ENCODE results near the gene EXOG.

EXOG gene

DNA sequence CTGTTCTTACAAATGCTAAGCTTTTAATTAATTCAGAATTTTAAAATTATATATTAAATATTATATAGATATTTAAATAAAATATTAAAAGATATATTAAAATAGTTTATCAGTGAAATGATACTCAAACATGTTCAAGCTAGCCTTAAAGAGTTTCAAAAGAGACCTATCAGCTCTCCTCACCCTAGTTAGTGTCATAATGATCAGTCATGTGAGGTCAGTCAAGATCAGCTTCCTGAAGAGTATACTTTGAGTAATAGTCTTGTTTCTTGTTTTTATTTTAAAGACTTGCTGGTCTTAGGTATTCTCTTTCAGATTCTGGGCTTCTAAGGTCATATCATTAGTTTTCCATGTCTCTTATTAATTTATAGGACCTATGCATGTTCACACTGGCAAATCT is 14.5 kb downstream of the EXOG start:
- no peak for DNase-seq (ENCODE audit: low read depth)

DNA sequence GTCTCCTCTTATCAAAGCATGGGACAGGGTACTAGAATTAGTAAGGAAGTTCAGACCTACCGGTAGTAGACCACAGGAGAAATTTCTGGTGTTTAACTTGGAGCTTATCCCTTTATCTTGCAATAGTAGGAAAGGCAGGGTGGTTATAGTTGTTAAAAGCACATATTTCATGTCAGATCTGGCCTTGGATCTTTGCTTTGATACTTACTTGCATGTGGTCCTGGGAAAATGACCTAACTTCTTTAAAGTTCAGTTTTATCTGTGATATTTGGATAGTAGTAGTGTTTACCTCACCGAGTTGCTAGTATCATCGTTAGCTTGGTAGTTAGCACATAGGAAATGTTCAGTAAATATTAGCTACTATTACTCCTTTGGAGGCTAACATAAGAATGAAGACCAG is 15.4 kb downstream of the EXOG start:
- no peak for DNase-seq (ENCODE audit: low read depth)

DNA sequence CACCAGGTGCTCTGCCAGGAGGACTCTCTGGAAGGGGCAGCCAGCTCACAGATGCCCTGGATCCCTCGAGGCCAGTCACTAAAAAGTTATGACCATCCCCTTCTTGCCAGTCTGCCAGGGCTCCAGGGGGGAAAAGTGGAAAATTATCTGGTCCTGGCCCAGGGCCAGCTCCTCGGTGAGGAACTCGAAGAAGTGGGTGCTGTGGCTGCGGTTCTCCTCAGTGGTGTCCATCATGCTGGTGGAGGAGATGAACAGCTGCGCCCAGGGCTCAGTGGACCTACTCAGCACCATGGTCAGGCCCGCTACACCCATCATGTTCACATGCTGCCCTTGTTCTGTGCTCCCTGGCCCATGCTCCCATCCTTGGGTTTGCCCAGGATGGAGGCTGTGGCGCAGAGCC is 19.2 kb downstream of the EXOG start:
- no peak for DNase-seq (ENCODE audit: low read depth)

DNA sequence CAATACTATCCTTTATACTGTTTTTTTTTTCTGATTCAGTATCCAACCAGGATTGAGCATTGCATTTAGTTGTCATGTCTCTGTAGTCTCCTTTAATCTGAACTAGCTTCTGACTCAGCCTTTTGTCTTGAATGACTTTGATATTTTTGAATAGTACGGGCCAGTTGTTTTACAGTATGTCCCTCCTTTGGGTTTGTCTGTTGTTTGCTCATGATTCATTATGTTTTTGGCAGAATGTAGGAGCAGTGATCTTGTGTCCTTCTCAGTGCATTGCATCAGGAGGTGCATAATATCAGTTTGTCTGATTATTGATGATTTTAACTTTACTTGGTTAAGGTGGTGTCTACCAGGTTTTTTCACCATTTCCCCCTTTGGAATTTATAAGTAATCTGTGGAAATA is 20.5 kb downstream of the EXOG start:
- DNase-seq (ENCODE audit: low read depth): no peak

DNA sequence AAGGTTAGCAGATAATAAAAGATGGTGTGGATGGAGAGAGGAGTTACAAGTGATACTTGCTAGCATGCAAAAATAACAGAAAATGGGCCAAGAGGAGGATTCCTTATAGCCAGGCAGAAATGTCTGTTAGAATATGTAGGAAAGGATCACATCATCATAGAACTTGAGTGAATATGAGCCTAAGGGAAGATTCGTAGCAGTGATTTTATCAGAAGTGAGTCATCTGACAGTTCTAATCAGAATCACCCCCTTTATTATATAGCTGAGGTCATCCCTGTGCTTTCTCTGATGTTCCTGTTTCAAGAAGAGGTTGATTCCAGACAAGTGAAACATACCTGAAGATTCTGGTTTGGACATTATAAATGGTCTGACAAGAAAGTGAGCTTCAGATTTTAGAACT is 22.9 kb downstream of the EXOG start:
- no peak for DNase-seq (ENCODE audit: low read depth)

DNA sequence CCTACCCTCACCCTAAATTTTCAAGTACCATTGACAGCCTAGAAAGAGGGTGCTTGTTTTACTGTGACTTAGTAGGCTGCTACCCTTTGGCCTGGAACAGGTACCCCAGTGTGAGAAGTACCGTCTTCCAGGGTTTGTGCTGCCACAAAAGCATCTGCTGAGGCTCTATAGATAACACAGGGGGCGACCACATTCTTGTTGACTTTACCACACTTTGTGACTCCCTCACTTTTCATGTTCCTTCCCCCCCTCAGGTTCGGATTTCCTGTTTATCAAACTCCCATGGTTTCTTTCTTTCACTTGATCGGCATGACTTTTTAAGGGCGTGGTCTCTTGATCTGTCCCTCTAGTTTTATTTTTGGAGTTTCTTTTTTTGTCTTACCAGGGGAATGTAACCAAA is 23.5 kb downstream of the EXOG start:
- no peak for DNase-seq (ENCODE audit: low read depth)

DNA sequence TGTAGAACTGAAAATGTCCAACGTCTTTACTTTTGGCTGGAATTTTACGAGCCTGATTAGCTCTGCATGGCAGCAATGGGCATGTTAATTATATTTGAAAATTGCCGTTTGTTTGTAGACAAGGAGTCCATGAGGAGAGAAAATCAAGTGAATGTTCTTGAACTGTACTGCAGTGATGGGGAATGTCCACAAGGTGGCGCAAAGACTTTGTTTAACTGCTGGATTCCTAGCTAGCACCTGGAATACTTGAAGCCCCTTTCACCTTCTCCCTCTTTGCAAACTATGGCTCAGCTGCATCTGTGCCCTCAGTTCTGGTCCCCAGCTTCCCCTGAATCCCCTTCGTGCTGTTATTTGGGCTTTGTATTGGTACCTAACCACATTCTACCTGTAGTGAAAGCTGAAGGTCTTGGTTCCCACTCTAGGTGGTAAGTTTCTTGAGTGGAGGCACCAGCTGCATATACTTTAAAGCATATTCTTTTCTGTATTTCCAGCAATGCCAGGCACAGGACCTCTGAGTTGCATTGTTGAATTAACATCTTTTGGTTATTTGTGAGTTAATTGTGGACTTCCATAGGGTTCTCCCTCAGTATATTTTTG is 25.3 kb downstream of the EXOG start:
- peak; percentile 45 for DNase-seq (ENCODE audit: low read depth)

DNA sequence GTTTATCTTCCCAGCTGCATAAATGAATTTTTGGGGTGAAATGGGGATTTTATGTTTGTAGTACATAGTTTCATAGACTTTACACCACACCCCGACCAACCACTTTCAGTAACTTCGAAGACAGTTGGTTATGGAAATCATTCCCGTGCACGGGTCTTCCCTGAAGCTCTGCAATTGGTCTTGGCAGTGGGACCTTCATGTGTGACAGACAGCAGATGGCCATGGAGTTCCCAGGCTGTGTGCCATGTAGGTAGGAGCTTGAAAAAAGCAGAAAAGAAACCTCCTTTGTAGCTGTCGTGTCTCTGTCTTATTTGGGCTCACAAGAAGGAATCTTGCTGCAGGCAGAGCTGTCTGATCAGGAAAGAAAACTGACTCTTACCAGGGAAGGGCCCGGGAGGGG is 25.9 kb downstream of the EXOG start:
- no peak for DNase-seq (ENCODE audit: low read depth)

DNA sequence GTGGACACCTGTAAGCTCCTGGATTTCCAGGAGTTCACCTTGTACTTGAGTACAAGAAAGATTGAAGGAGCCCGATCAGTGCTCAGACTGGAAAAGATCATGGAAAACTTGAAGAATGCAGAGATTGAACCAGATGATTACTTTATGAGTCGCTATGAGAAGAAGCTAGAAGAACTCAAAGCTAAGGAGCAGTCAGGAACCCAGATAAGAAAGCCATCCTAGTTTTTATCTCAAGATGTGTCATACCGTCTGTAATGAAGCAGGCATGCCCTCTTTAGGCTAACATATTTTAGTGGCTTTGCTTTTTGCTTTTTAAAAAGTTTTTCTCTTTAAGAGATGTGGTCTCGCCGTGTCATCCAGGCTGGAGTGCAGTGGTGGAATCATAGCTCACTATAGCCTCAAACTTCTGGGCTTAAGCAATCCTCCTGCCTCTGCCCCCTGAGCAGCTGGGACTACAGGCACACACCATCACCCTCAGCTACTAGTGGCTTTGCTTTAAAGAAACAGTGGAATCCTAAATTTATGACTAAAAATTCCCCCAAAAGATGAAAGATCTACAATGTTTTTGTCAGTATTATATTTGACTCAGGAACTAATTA is 28.1 kb downstream of the EXOG start:
- no peak for DNase-seq (ENCODE audit: low read depth)

DNA sequence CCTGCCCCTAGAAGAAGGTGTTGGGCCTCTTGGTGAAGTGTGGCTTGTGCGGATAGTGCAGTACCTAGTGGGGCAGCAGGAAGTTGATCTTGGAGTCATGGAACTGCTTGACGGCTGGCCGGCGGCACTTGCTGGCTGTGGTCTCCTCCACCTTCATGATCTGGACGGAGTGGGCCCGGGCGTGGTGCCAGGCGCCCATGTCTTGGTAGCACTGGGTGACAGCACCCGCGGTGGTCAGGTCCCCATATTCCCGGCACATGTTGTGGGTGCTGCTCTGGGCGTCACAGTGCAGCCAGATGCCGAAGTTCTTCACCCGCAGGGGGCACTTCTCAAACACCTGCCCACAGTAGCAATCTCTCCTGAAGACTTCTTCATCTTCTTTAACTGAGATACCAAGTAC is 30.7 kb downstream of the EXOG start:
- no peak for DNase-seq (ENCODE audit: low read depth)

DNA sequence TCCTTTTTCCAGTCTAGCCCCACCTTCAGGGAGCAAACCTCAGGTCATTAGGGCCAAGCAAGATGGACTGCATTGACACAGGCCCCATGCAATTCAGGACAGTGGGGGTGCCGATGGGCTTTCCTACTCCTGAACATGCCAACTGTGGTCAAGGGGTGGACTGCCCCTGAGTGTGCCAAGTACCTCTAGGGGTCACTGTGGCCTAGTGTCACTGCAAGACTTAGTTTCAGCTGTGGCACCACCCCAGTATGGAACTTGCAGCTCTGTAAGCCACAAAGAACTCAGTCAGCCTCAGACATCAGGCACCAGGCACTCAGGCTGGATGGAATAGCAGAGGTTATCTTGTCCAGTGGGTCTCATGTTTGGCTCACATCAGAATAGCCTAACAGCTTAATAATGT is 32.3 kb downstream of the EXOG start:
- DNase-seq (ENCODE audit: low read depth): no peak

DNA sequence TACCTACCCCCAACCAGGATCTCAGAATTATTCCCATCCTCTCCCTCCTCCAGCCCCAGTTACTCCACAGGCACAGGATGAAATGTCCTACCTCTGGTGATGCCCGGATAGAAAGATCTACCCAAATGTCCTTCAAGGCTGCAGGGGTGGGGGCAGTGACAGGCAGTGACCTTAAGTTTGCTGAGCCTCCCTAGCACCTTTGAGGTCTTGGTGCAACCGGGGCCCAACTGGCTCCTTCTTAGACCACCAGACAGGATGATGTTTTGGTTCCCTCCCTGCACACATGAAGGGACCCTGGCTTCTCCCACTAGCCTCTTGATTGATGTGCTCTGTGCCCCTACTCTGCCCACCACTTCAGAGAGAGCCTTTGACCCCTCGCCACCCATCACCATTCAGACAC is 36.4 kb downstream of the EXOG start:
- no peak for DNase-seq (ENCODE audit: low read depth)

DNA sequence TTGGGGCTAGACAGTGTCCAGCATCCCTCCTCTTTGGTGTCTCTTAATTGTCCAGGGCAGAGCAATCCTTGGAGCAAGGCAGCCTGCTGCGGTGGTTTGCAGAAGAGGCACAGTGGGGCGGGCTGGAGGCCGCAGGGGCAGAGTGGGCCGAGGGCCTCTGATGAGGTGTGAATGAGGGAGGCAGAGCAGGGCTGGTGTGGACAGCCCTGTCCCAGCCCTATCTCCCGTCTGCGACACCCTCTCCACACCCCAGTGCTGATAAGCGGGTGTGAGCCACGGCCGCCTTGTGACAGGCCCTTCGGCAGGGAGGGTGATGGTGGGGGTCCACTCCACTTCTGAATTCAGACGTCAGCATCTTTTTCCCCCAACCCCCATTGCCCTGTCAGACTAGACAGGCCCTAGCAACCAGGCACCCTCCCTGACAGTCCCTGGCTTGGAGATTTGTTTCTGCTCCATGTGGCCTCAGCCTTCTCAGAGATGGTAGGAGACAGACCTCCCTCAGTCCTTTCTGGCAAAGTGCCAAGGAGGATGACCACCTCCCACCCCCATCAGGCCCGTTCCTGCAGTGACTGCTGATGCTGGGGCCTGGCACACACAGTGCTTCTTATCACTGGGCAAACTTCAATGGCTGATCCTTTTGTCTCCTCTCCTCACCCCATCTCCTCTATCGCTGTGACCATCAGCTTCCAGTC is 37.3 kb downstream of the EXOG start:
- no peak for DNase-seq (ENCODE audit: low read depth)

DNA sequence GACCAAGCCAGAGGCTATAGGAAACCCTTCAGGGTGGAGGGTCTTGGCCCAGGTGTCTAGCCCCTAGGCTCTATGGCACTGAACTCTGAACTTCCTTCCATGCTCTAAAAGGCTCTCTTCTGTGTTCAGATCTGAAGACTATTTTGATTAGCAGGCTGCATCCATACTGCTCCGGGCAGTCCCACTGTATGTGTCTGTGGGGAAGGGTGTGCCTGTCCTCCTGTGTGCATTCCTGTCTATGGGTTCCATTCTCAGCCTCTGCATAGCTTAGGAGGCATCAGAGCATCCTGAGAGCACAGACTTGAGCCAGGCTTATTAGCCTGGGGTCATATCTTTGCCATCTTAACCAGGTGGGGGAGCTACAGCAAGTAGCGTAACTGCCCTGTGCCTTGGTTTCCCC is 38.0 kb downstream of the EXOG start:
- no peak for DNase-seq (ENCODE audit: low read depth)

DNA sequence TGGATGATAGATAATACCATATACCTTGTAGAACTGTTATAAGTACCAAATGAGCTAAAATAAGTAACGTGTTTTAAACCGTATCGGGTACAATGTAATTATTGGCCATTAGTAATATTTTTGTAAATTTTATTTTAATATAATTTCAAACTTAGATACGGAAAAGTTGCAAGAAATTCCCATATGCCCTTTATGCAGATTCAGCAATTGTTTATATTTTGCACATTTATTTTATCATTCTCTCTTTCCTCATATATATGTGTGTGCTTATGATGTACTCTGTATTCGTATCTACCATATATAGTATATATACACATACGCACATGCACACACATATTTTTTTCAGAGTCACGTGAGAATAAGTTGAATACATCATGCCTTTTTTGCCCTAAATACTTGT is 38.5 kb downstream of the EXOG start:
- DNase-seq (ENCODE audit: low read depth): no peak

DNA sequence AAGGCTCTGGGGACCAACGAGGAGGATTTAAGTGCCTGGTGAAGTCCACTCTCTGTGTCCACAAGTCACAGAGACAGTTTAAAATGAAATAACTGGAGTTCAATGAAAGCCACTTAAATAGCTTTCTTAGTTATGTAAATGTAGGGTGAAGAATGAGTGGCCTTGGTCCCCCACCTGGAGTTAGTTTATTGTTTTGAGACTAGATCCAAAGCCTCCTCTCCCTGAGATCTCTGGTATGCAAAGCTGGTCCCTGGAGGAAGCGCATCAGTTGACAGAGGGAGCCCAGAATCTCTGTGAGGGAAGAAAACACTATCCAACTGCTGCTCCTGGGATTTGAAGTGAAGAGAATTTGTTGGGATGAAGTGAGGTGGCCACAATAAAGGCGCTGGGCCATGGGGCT is 40.5 kb downstream of the EXOG start:
- DNase-seq (ENCODE audit: low read depth): no peak

DNA sequence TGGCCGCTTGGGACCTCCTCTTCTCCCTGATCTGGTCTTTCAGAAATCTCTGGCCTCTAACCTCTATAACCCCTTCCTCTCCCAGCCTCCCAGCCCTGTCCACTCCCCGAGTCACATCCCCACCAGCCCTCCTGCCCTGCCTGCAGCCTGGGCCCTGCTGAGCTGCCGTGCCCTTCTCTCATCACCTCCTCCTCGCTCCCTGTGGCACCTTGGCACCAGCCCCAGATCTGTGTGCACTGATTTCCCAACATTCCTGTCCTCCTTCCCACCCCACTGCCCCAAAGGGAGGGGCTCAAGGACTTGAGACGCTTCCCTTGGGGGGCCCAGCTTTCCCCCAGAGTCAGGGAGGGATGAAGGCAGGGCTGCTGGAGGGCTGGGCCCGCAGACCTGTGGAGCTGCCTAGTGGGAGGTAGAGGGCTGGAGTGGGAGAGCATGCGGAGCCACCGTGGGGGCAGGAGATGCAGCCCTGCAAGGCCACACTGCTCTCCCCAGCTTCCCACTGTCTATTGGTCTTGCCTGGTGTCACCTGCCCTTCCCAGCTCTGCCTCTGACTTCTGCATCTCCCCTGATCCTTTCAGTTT is 42.7 kb downstream of the EXOG start:
- DNase-seq (ENCODE audit: low read depth): no peak

DNA sequence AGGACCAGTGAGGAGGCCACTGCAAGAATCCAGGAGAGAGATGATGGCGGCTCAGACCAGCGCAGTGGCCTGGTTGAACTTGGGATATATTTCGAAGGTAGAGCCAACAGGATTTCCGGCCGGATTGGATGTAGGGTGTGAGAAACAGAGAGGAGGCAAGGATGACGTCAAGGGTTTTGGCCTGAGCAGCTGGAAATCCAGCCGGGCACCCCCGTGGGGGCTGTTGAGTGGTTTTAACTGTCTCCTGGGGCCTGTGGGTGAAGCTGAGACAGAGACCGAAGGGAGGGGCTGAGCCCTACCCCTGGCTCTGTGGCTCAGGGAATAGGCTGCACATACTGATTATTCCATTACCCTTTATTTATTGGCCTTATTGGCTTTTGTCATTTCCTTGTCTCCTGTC is 45.7 kb downstream of the EXOG start:
- DNase-seq (ENCODE audit: low read depth): no peak

DNA sequence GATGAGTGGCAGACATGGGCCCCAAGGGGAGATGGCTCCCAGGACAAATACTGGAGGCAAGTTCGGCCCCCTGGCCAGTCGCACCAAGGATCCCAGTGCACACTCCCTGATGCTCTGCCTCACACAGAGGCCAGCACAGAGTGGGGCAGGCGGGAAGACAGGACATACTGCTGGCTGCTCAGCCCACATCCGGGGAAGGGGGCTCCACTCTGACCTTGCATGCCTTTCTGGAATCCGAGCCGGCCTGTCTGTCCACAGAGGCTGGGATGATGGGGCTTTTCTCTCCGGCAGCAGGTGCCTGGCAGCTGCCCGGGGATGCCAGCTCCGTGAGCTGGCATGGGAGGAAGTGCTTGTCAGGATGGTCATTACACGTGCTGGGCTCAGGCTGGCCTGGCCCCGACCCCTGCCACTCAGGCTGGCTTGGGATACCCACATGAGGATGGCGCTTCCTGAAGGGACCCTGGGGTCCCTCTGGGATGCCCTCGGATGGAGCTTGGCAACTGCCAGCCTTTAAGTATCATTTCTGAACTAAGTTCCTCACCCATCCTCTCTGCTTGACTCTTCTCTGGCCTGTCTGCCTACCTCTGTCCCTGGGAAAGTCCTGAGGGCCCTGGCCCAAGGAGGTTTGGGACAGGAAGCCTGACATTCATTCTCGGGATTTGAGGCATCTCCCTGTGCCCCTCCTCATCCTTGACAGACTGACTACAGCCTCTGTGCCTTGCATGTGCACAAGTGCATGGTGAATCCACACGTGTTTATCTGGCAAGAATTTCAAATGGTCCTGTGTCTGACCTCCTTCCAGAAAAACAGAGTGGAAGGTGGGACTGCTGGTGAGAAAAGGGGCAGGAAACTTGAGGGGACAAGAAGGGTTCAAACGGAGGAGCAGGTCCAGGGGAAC is 46.5 kb downstream of the EXOG start:
- no peak for DNase-seq (ENCODE audit: low read depth)

DNA sequence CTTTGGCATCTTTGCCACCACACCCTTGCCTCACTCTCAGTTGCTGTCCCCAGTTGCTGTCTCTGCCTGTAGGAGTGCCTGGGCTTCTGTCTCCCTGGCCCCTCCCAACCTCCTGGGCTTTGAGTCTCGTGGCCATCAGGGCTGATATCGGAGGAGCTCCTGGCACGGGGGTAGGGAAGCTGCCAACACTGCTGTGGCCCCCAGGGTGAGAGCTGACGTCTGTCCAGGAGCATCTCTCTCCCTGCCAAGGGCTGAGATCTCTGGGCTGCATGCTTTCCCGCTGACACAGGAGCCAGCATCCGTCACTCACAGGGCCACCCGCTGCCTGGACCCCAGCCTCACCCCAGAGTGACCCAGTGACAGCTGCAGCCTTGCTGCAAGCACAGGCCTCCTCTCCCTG is 47.4 kb downstream of the EXOG start:
- no peak for DNase-seq (ENCODE audit: low read depth)

DNA sequence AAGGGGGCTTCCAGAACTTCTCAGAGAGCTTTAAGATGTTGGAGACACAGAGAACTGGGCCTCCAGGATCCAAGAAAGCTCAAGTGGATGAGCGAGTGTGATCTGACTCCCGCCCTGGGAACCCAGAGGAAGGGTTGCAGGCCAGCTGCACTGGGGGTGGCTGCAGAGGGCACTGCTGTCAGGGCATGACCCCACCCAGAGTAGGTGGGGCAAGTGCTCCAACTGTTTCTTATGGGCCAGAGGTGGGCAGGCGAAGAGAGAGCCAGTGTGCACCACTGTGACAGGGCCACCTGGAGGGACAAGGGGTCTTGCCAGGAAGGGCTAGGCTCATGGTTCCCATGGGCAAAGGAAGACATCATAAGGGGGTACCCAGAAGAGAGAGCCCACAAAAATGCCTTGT is 48.8 kb downstream of the EXOG start:
- no peak for DNase-seq (ENCODE audit: low read depth)

DNA sequence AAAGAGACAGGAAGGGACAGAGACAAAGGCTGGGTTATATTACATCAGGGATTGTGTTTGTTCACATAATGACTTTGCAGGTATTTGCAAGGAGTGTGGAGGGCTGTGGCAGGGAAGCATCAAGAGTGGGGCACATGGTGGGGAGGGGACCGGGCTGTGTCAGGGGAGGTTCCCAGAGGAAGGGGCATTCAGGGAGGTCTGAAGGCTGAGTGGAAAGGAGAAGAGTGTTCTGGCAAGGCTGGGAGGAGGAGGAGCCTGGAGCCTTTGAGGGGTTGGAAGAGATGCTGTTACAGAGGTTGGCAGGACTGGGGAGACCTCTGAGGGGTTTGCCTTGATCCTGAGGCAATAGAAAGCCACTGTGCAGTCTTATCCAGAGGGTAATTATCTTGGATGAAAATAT is 49.4 kb downstream of the EXOG start:
- no peak for DNase-seq (ENCODE audit: low read depth)

DNA sequence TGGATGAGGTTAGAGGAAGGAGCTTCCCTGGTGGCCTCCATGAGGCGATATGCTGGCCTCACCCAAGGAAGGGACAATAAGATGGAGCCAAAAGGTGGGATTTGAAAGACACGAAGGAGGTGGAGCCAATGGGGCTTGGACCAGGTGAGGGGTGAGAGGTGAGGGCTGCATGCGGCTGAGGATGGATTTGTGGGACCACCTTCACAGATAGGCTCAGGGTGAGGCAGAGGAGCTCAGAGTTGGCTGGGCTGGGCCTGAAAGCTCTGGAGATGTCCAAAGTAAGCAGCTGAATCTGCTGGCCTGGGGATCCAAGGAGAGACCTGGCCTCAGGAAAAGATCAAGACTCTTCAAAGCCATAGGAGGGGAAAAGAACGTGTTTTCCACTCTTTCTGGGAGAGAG is 49.8 kb downstream of the EXOG start:
- no peak for DNase-seq (ENCODE audit: low read depth)
